Astrocyte of the cerebellum (primary cell): ENCODE results near the gene RAB3A.
A peak's percentile ranks its signal among the peaks of the same experiment; 100 is the strongest.

Experiments
- DNase-seq: peaks from one replicate; pipeline ENCODE4 v3.0.0-alpha.2; 2011; ENCODE audit warnings: low read depth
- H3K4me3 ChIP-seq: 2 replicates; pipeline ENCODE4 v1.5.1; 2011; ENCODE audit warnings: mild to moderate bottlenecking, low read depth, low read length, moderate library complexity
- in situ Hi-C: cut with HindIII; loops from 2 replicates; pipeline ENCODE4 v1.10.0; 2017; ENCODE audit warnings: low sequenced_read_pairs
- TF ChIP-seq, protein P1 (sequence below): IDR thresholded peaks from 2 replicates; pipeline ENCODE4 v1.5.1; 2012; ENCODE audit warnings: low read length, low read depth, moderate library complexity, mild to moderate bottlenecking; ENCODE audit errors: missing control alignments

The RAB3A gene

GRCh38 chr19:18179957-18180356 is 23.9 kb downstream of the RAB3A start:
- in situ Hi-C loops = loop anchor here (5.0 to 10.0 kb wide), 2 partner anchors 75 to 82 kb away; no protein-coding TSS in a partner anchor
- TF ChIP-seq, protein P1, sequence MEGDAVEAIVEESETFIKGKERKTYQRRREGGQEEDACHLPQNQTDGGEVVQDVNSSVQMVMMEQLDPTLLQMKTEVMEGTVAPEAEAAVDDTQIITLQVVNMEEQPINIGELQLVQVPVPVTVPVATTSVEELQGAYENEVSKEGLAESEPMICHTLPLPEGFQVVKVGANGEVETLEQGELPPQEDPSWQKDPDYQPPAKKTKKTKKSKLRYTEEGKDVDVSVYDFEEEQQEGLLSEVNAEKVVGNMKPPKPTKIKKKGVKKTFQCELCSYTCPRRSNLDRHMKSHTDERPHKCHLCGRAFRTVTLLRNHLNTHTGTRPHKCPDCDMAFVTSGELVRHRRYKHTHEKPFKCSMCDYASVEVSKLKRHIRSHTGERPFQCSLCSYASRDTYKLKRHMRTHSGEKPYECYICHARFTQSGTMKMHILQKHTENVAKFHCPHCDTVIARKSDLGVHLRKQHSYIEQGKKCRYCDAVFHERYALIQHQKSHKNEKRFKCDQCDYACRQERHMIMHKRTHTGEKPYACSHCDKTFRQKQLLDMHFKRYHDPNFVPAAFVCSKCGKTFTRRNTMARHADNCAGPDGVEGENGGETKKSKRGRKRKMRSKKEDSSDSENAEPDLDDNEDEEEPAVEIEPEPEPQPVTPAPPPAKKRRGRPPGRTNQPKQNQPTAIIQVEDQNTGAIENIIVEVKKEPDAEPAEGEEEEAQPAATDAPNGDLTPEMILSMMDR = no peak
- no peak for DNase-seq
- no peak overlapping the region for H3K4me3 ChIP-seq

DNA sequence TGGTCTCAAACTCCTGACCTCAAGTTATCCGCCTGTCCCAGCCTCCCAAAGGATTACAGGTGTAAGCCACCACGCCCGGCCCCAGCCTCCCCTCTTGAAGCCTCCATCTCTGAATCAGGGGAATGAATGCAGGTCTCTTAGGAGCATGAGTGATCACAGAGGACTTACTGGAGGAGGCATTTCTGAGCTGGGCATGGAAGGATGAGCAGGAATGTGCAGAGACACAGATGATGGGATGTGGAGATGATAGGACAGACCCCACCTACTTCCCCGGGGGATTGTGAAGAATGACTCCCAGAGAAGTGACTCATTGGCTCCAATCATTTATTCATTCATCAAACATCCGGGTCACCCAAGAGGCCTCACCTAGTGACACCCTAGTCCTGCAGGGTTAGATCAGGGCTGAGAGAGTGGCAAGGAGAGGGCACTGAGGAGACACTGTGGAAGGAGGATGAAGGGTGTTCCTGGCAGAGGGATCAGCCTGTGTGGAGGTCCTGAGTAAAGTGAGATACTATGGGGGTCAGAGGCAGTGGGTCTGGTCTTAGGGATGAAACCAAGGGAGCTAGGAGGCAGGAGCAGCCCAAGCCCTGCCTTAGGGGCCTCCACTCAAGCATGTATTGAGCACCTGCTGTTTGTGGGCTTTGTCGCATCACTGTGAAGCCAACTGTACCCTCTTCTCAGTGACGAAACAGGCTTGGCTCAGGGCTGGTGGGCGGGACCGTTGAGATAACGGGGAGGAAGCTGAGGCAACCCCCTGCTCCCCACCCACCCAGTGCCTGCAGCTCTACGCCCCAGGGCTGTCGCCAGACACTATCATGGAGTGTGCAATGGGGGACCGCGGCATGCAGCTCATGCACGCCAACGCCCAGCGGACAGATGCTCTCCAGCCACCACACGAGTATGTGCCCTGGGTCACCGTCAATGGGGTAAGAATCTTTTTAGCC is 27.2 kb downstream of the RAB3A start:
- H3K4me3 ChIP-seq = no peak overlapping the region
- in situ Hi-C loops = no loop called here
- DNase-seq = no peak
- TF ChIP-seq, protein P1 = no peak

DNA sequence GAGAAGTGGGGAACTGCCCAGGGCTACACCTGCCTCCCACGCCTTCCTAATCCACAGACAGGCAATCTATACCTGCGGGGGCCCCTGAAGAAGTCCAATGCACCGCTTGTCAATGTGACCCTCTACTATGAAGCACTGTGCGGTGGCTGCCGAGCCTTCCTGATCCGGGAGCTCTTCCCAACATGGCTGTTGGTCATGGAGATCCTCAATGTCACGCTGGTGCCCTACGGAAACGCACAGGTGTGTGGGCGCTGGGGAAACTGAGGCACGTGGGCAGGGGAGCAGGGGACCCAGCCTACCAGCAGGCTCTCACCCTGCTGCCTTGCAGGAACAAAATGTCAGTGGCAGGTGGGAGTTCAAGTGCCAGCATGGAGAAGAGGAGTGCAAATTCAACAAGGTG is 28.9 kb downstream of the RAB3A start:
- no peak for DNase-seq
- in situ Hi-C loops = no loop called here
- H3K4me3 ChIP-seq = no peak overlapping the region
- TF ChIP-seq, protein P1 = no peak

DNA sequence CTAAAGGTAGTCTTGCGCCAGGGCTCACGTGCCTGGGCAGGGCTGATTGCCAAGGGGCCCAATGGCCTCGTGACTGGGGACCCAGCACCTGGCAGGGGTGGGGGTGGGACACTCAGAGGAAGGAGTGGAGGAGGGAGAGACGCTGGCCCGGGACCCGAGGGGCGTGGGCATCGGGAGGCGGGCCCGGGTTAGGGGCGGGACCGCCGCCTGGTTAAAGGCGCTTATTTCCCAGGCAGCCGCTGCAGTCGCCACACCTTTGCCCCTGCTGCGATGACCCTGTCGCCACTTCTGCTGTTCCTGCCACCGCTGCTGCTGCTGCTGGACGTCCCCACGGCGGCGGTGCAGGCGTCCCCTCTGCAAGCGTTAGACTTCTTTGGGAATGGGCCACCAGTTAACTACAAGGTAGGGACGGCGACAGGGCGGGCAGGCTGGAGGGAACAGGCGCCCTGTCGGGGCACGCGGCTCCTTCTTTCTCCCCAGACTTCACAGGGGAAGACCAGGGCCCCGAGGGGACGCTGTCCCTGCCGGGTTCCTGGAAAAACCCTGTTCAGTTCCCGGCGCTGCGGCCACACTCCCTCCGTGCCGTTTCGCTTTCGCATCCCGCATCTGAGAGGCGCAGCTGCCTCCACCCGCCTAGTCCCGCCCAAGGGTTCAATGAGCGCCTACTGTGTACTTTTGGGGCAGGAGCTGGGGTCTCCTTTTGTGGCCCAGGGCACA is 30.1 kb downstream of the RAB3A start, which contains the start of gene IFI30:
TSS of gene IFI30 (plus strand) at position 242 of the 717 bp plus-strand sequence. CDS start at position 271, 29 bp downstream.
- TF ChIP-seq, protein P1 = no peak
- in situ Hi-C loops = no loop called here
- DNase-seq = no peak
- peak within 1 kb of the TSS; percentile 47 for H3K4me3 ChIP-seq

GRCh38 chr19:18173054-18173571 is 30.7 kb downstream of the RAB3A start:
- TF ChIP-seq, protein P1 = no peak
- peak overlapping the region; percentile 47 for H3K4me3 ChIP-seq
- DNase-seq = no peak
- in situ Hi-C loops = no loop called here

- in situ Hi-C loops = no loop called here
Measured at GRCh38 chr19:18172331-18173053, 31.4 kb downstream of the RAB3A start.

More at GRCh38 chr19:18172331-18173053, 31.4 kb downstream of the RAB3A start:
- DNase-seq = no peak
- no peak overlapping the region for H3K4me3 ChIP-seq
- TF ChIP-seq, protein P1 = no peak
